Measurements from ENCODE around the gene KIAA0513. TPM values are rescaled to one million over a fixed set of nuclear protein-coding genes. Genes with fewer than 3 reads are reported as not detected.

KIAA0513 gene
- total and polyA plus RNA-seq, 2 donors (not counting 1 experiment from before 2014, with no cell fraction given), result 1.1 to 2.1 TPM

- DNase-seq, result peak; percentile 93
- Mint-ChIP-seq H3K4me1 (peaks cover 37% of the 10 kb centered on the region), H3K4me3 (peak within 1 kb of the TSS; percentile 91), H3K27me3 (peaks cover 10% of the 10 kb centered on the region), H3K9me3 (ENCODE audit: insufficient read depth) (no peaks in the 10 kb centered on the region), H3K27ac (peak within 1 kb of the TSS; percentile 96)
- Histone ChIP-seq H3K4me3 (ENCODE audit: control extremely low read depth in 1 of 5, extremely low read depth in 1 of 5, insufficient read depth in 1 of 5, low read depth in 2 of 5, low read length in 4 of 5) (peak within 1 kb of the TSS; percentile 83 to 96 (median 95)), H2AFZ (ENCODE audit: insufficient read depth, low read depth, low read length, poor library complexity, severe bottlenecking) (peak within 1 kb of the TSS; percentile 92), H3K9ac (ENCODE audit: low read length) (peak within 1 kb of the TSS; percentile 87), H4K20me1 (ENCODE audit: control insufficient read depth, insufficient read depth, low read length, poor library complexity, severe bottlenecking) (peaks cover 30% of the 10 kb centered on the region), H3K27me3 (replicated peaks in 1 of 4; ENCODE audit: control extremely low read depth in 1 of 4, control insufficient read depth in 3 of 4, insufficient read depth in 4 of 4, low read length in 3 of 4) (no peaks in the 10 kb centered on the region), H3K9me3 (ENCODE audit: control extremely low read depth in 1 of 3, control insufficient read depth in 2 of 3, insufficient read depth in 1 of 3, low read length in 2 of 3) (no peaks in the 10 kb centered on the region), H3K4me2 (replicated peaks; ENCODE audit: low read depth, low read length, poor library complexity, severe bottlenecking) (peak within 1 kb of the TSS; percentile 96), H3K36me3 (replicated peaks in 1 of 2; ENCODE audit: control extremely low read depth in 1 of 2, control insufficient read depth in 1 of 2, extremely low read depth in 1 of 2, insufficient read depth in 2 of 2, low read length in 1 of 2) (peaks cover 2 to 3% of the 10 kb centered on the region in 2 experiments), H3K79me2 (ENCODE audit: control insufficient read depth, insufficient read depth, low read length) (peaks cover 49% of the 10 kb centered on the region), H3K4me1 (ENCODE audit: control insufficient read depth in 2 of 2, insufficient read depth in 2 of 2, low read length in 2 of 2) (peaks cover 12 to 19% of the 10 kb centered on the region in 2 donors), H3K27ac (ENCODE audit: low read length in 2 of 2) (peak within 1 kb of the TSS; percentile 94 to 97)
- no peak for TF ChIP-seq CTCF (IDR thresholded peaks at IDR 0.05)
- no peak for TF ChIP-seq EZH2 (IDR thresholded peaks at IDR 0.05; ENCODE audit: borderline replicate concordance, insufficient read depth, low read depth, low read length, poor library complexity, severe bottlenecking)
- CTCF ChIA-PET, result interaction anchor here (0.6 to 3.7 kb wide), 7 partner anchors 14 to 256 kb away, joined by 3 to 31 read pairs (median 4); partner anchors contain the start of gene KIAA0513
- POLR2A ChIA-PET, result interaction anchor here (0.9 to 1.0 kb wide), 2 partner anchors 16 kb away, joined by 3 to 4 read pairs; partner anchors contain the start of gene KIAA0513
- intact Hi-C loops (cut with micrococcal nuclease), result loop anchor here (1.0 to 5.0 kb wide), 5 partner anchors 16 to 509 kb away; partner anchors contain the start of genes KIAA0513 and MEAK7
- ATAC-seq (ENCODE audit: low read depth), result peak; percentile 92
- under 1% methylated on average over 86 of the region's 86 CpGs for WGBS (ENCODE audit: insufficient coverage)
Observed at GRCh38 chr16:85010931-85011845, 16.4 kb upstream of the KIAA0513 start, which contains the start of gene ZDHHC7. Gene ZDHHC7, minus strand, starts transcription at chr16:85011535. Its CDS starts 20,917 bp downstream, at chr16:84990618.
